Measurements from ENCODE around the gene SEPTIN3. TPM values are rescaled to one million over a fixed set of nuclear protein-coding genes. Genes with fewer than 3 reads are reported as not detected.

Gene SEPTIN3
- total and polyA plus RNA-seq, 2 donors from 2014 or later = 0.22 to 0.49 TPM

- H3K9me3 ChIP-seq (ENCODE audit: control insufficient read depth in 2 of 3, insufficient read depth in 1 of 3, low read length in 3 of 3) = peaks cover 0 to 2% (median 0%) of the 10 kb centered on the region in 3 donors
- no peak overlapping the region for H3K4me3 ChIP-seq (ENCODE audit: low read length in 3 of 3)
- H3K9ac ChIP-seq (ENCODE audit: low read length in 3 of 3) = no peak overlapping the region
- intact Hi-C loops (cut with DNase I) = no loop called here
- DNase-seq (no peak), FAIRE-seq (no peak)
- no peaks in the 10 kb centered on the region for H3K36me3 ChIP-seq (ENCODE audit: control insufficient read depth in 2 of 3, insufficient read depth in 3 of 3, low read length in 3 of 3)
- no peak overlapping the region for H3K27ac ChIP-seq (ENCODE audit: low read depth in 2 of 2, low read length in 2 of 2)
- no peak for TF ChIP-seq CTCF (IDR thresholded peaks at IDR 0.05; ENCODE audit: borderline replicate concordance, extremely low read depth, insufficient read depth)
- no peaks in the 10 kb centered on the region for H3K4me1 ChIP-seq (ENCODE audit: control insufficient read depth in 2 of 3, insufficient read depth in 2 of 3, low read depth in 1 of 3, low read length in 3 of 3)
- no peaks in the 10 kb centered on the region for H3K27me3 ChIP-seq (ENCODE audit: control insufficient read depth, insufficient read depth, low read length)
Observed at GRCh38 chr22:42000466-42000865, 31.2 kb downstream of the SEPTIN3 start.

- H3K4me3 ChIP-seq (ENCODE audit: low read length in 3 of 3) = no peak overlapping the region
- FAIRE-seq = no peak
- no peak overlapping the region for H3K9ac ChIP-seq (ENCODE audit: low read length in 3 of 3)
- H3K36me3 ChIP-seq (ENCODE audit: control insufficient read depth in 2 of 3, insufficient read depth in 3 of 3, low read length in 3 of 3) = no peaks in the 10 kb centered on the region
- H3K27me3 ChIP-seq (ENCODE audit: control insufficient read depth, insufficient read depth, low read length) = no peaks in the 10 kb centered on the region
- intact Hi-C loops (cut with DNase I) = no loop called here
- peaks cover 0 to 7% (median 0%) of the 10 kb centered on the region in 3 donors for H3K9me3 ChIP-seq (ENCODE audit: control insufficient read depth in 2 of 3, insufficient read depth in 1 of 3, low read length in 3 of 3)
- TF ChIP-seq CTCF (IDR thresholded peaks at IDR 0.05; ENCODE audit: borderline replicate concordance, extremely low read depth, insufficient read depth) = no peak
- no peaks in the 10 kb centered on the region for H3K4me1 ChIP-seq (ENCODE audit: control insufficient read depth in 2 of 3, insufficient read depth in 2 of 3, low read depth in 1 of 3, low read length in 3 of 3)
- DNase-seq = no peak
- H3K27ac ChIP-seq (ENCODE audit: low read depth in 2 of 2, low read length in 2 of 2) = no peak overlapping the region
Observed at GRCh38 chr22:42001121-42001520, 31.9 kb downstream of the SEPTIN3 start.

- H3K27me3 ChIP-seq (ENCODE audit: control insufficient read depth, insufficient read depth, low read length) = no peaks in the 10 kb centered on the region
- DNase-seq = no peak
- H3K4me3 ChIP-seq (ENCODE audit: low read length in 3 of 3) = no peak overlapping the region
- intact Hi-C loops (cut with DNase I) = no loop called here
- no peak overlapping the region for H3K27ac ChIP-seq (ENCODE audit: low read depth in 2 of 2, low read length in 2 of 2)
- H3K36me3 ChIP-seq (ENCODE audit: control insufficient read depth in 2 of 3, insufficient read depth in 3 of 3, low read length in 3 of 3) = no peaks in the 10 kb centered on the region
- no peaks in the 10 kb centered on the region for H3K4me1 ChIP-seq (ENCODE audit: control insufficient read depth in 2 of 3, insufficient read depth in 2 of 3, low read depth in 1 of 3, low read length in 3 of 3)
- peaks cover 0 to 7% (median 0%) of the 10 kb centered on the region in 3 donors for H3K9me3 ChIP-seq (ENCODE audit: control insufficient read depth in 2 of 3, insufficient read depth in 1 of 3, low read length in 3 of 3)
- H3K9ac ChIP-seq (ENCODE audit: low read length in 3 of 3) = no peak overlapping the region
- no peak for TF ChIP-seq CTCF (IDR thresholded peaks at IDR 0.05; ENCODE audit: borderline replicate concordance, extremely low read depth, insufficient read depth)
- FAIRE-seq = no peak
Observed at GRCh38 chr22:42001706-42002105, 32.5 kb downstream of the SEPTIN3 start.

- no peak for TF ChIP-seq CTCF (IDR thresholded peaks at IDR 0.05; ENCODE audit: borderline replicate concordance, extremely low read depth, insufficient read depth)
- H3K27ac ChIP-seq (ENCODE audit: low read depth in 2 of 2, low read length in 2 of 2) = no peak overlapping the region
- H3K36me3 ChIP-seq (ENCODE audit: control insufficient read depth in 2 of 3, insufficient read depth in 3 of 3, low read length in 3 of 3) = no peaks in the 10 kb centered on the region
- no peaks in the 10 kb centered on the region for H3K4me1 ChIP-seq (ENCODE audit: control insufficient read depth in 2 of 3, insufficient read depth in 2 of 3, low read depth in 1 of 3, low read length in 3 of 3)
- no peak overlapping the region for H3K9ac ChIP-seq (ENCODE audit: low read length in 3 of 3)
- intact Hi-C loops (cut with DNase I) = no loop called here
- peaks cover 0 to 18% (median 4%) of the 10 kb centered on the region in 3 donors for H3K9me3 ChIP-seq (ENCODE audit: control insufficient read depth in 2 of 3, insufficient read depth in 1 of 3, low read length in 3 of 3)
- FAIRE-seq = no peak
- no peaks in the 10 kb centered on the region for H3K27me3 ChIP-seq (ENCODE audit: control insufficient read depth, insufficient read depth, low read length)
- DNase-seq = no peak
- no peak overlapping the region for H3K4me3 ChIP-seq (ENCODE audit: low read length in 3 of 3)
Observed at GRCh38 chr22:42007922-42008321, 38.7 kb downstream of the SEPTIN3 start.
